HUES64 (cell line): ENCODE measurements around the gene RNASE4.
"Not testable (repeated sequence)": the region's sequence is repeated elsewhere in the genome, so short reads cannot be mapped to it uniquely, and the experiment has no call there.

Source experiments
- H3K27ac ChIP-seq: 2 replicates; pipeline ENCODE4 v1.7.0; 2013; ENCODE audit warnings: low read depth, low read length, inconsistent platforms
- H3K27me3 ChIP-seq: 2 replicates; pipeline ENCODE4 v1.6.1; 2013; ENCODE audit warnings: mild to moderate bottlenecking, low read length; ENCODE audit not compliant: insufficient read depth
- H3K36me3 ChIP-seq: 2 replicates; pipeline ENCODE4 v1.6.1; 2013; ENCODE audit warnings: mild to moderate bottlenecking, low read length; ENCODE audit not compliant: insufficient read depth
- H3K4me1 ChIP-seq: 2 replicates; pipeline ENCODE4 v1.6.1; 2013; ENCODE audit warnings: mild to moderate bottlenecking, low read length, moderate library complexity; ENCODE audit not compliant: insufficient read depth
- H3K4me3 ChIP-seq: 2 replicates; pipeline ENCODE4 v1.5.1; 2013; ENCODE audit warnings: mild to moderate bottlenecking, low read length, moderate library complexity
- H3K9ac ChIP-seq: 2 replicates; pipeline ENCODE4 v1.6.1; 2013; ENCODE audit warnings: mild to moderate bottlenecking, low read depth, low read length
- H3K9me3 ChIP-seq: 2 replicates; pipeline ENCODE4 v1.6.1; 2013; ENCODE audit warnings: low read depth, low read length; ENCODE audit not compliant: insufficient read depth
- WGBS: fragments of 150-250, 120-280 bp; methylation state at CpG from one replicate; pipeline ENCODE4 v1.1.7; 2013; ENCODE audit warnings: missing lambda C conversion rate; 5-methylcytosine and 5-hydroxymethylcytosine counted together

RNASE4 gene

GRCh38 chr14:20658246-20658645 is 26.1 kb upstream of the RNASE4 start:
- 91% methylated on average over 3 of the region's 3 CpGs for WGBS
- H3K4me3 ChIP-seq, result peak overlapping the region; percentile 47
- no peaks in the 10 kb centered on the region for H3K36me3 ChIP-seq
- no peak overlapping the region for H3K9ac ChIP-seq
- no peaks in the 10 kb centered on the region for H3K9me3 ChIP-seq
- peaks cover 8% of the 10 kb centered on the region for H3K4me1 ChIP-seq
- H3K27me3 ChIP-seq, result peaks cover 36% of the 10 kb centered on the region
- no peak overlapping the region for H3K27ac ChIP-seq

- whole genome bisulfite sequencing, result 77% methylated on average over 6 of the region's 6 CpGs
- peaks cover 3% of the 10 kb centered on the region for H3K4me1 ChIP-seq
Measured at GRCh38 chr14:20659336-20659735, 25.0 kb upstream of the RNASE4 start.

DNA sequence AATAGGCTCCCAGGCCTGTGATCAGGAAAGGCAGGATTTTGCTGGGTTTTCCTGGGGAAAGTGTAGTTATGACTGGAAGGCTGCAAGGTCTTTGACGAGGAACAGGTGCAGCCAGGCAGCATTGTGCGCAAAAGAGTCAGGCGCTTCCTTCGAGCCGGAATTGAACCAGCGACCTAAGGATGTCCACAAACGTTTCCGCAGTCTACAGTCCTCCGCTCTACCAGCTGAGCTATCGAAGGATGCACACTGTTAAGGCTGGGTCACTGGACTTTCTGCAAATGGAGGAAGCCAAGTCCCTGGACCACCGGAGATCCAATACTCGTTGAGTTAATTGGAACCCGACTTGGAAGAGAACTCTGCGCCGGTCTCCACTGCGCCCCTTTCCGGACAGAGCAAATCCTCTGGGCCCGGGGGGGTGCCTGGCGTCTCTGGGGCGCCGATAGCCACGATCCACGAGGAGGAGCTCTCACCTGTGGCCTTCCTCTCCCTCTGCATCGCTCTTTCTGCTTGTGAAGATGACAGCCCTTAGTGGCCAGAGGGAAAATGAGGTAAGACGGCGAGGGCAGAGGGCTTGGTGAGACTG is 24.5 kb upstream of the RNASE4 start:
- no peak overlapping the region; the same call in 1 of the 2 replicates for H3K4me3 ChIP-seq
- peaks cover 3% of the 10 kb centered on the region for H3K4me1 ChIP-seq
- no peak overlapping the region for H3K27ac ChIP-seq
- no peaks in the 10 kb centered on the region for H3K36me3 ChIP-seq
- H3K9ac ChIP-seq, result no peak overlapping the region
- no peaks in the 10 kb centered on the region for H3K9me3 ChIP-seq
- peaks cover 41% of the 10 kb centered on the region for H3K27me3 ChIP-seq
- 84% methylated on average over 26 of the region's 26 CpGs for WGBS

More at GRCh38 chr14:20659336-20659735, 25.0 kb upstream of the RNASE4 start:
- Histone ChIP-seq H3K4me3 (no peak overlapping the region; the same call in 1 of the 2 replicates), H3K27ac (no peak overlapping the region), H3K9ac (no peak overlapping the region), H3K9me3 (no peaks in the 10 kb centered on the region), H3K27me3 (peaks cover 39% of the 10 kb centered on the region), H3K36me3 (no peaks in the 10 kb centered on the region)

- WGBS, result 85% methylated on average over 2 of the region's 2 CpGs
- Histone ChIP-seq H3K4me1 (peaks cover 3% of the 10 kb centered on the region), H3K27me3 (peaks cover 31% of the 10 kb centered on the region), H3K36me3 (no peaks in the 10 kb centered on the region), H3K27ac (no peak overlapping the region), H3K9me3 (no peaks in the 10 kb centered on the region), H3K9ac (no peak overlapping the region), H3K4me3 (no peak overlapping the region)
Measured at GRCh38 chr14:20661197-20661596, 23.2 kb upstream of the RNASE4 start.

DNA sequence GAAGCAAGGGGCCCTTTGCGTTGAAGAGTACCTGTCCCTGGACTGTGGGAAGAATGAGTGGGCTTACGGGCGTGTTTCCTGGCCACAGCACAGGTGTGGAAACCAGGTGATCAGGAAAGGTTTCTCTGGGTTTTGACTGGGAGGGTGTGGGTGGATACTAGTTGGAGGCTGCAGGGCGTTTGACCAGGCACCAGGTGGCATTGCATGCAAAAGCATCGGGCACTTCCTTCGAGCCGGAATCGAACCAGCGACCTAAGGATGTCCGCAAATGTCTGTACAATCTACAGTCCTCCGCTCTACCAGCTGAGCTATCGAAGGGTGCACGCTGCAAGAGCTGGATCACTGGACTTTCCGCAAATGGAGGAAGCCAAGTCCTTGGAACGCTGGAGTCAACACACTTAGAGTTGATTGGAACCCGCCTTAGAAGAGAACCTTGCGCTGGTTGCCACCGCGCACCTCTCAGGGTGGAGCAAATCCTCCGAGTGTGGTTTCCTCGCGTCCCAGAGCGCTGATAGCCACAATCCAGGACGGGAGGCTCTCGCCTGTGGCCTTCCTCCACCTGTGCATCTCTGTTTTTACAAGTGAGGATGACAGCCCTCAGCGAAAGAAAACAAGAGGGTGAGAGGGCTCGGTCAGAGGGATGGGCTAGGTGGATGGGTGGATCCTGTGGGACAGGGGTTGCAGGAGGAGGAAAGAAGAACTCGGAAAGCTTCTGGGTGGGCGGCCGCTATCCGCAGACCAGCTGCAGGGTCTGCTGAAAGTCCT is 21.2 kb upstream of the RNASE4 start:
- Histone ChIP-seq H3K9me3 (no peaks in the 10 kb centered on the region), H3K27me3 (peaks cover 21% of the 10 kb centered on the region), H3K4me1 (peaks cover under 1% of the 10 kb centered on the region; the same call in 1 of the 2 replicates), H3K9ac (peak overlapping the region; percentile 25; the same call in 1 of the 2 replicates), H3K4me3 (peak overlapping the region; percentile 75), H3K27ac (no peak overlapping the region), H3K36me3 (no peaks in the 10 kb centered on the region)
- WGBS, result 1% methylated on average over 31 of the region's 31 CpGs

GRCh38 chr14:20666400-20666961 is 17.9 kb upstream of the RNASE4 start:
- not testable (repeated sequence) for H3K9me3 ChIP-seq, H3K4me1 ChIP-seq, H3K9ac ChIP-seq, H3K4me3 ChIP-seq, H3K27ac ChIP-seq, H3K36me3 ChIP-seq
- 84% methylated on average over 7 of the region's 7 CpGs for WGBS
- peaks cover 15% of the 10 kb centered on the region for H3K27me3 ChIP-seq

DNA sequence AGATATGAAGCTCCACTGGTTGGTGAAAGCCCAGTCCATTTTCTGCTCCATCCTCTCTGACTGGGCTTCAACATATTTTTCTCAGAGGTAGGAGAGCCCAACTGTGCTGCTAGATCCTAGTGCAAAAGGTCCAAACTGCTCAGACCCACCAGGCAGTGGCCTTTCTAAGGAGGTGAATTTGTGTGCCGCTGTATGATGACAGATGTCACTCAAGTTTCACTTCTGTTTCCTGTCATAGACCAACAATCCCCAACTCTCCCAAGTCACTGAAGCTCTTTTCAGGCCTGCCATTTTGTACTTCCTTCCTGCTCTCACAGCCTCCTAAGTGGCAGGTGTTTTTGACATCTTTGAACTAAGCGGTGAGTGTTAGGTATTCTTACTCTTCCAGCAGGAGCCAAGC is 16.4 kb upstream of the RNASE4 start:
- WGBS, result 100% methylated on average over 2 of the region's 2 CpGs
- H3K27ac ChIP-seq, result no peak overlapping the region
- H3K27me3 ChIP-seq, result peaks cover 15% of the 10 kb centered on the region
- H3K4me1 ChIP-seq, result no peaks in the 10 kb centered on the region
- no peaks in the 10 kb centered on the region for H3K9me3 ChIP-seq
- H3K9ac ChIP-seq, result no peak overlapping the region
- no peak overlapping the region for H3K4me3 ChIP-seq
- H3K36me3 ChIP-seq, result no peaks in the 10 kb centered on the region

- peaks cover 8% of the 10 kb centered on the region for H3K27me3 ChIP-seq
- H3K9ac ChIP-seq, result no peak overlapping the region
- no peak overlapping the region for H3K4me3 ChIP-seq
- 82% methylated on average over 2 of the region's 2 CpGs for WGBS
- H3K9me3 ChIP-seq, result no peaks in the 10 kb centered on the region
- H3K27ac ChIP-seq, result no peak overlapping the region
- no peaks in the 10 kb centered on the region for H3K36me3 ChIP-seq
- no peaks in the 10 kb centered on the region for H3K4me1 ChIP-seq
Measured at GRCh38 chr14:20668969-20669368, 15.4 kb upstream of the RNASE4 start.

GRCh38 chr14:20671597-20672283 is 12.6 kb upstream of the RNASE4 start:
- 90% methylated on average over 4 of the region's 4 CpGs for WGBS
- Histone ChIP-seq H3K4me1 (peaks cover 11% of the 10 kb centered on the region), H3K9me3 (no peaks in the 10 kb centered on the region), H3K4me3 (no peak overlapping the region), H3K27me3 (no peaks in the 10 kb centered on the region), H3K9ac (no peak overlapping the region), H3K27ac (no peak overlapping the region), H3K36me3 (no peaks in the 10 kb centered on the region)

DNA sequence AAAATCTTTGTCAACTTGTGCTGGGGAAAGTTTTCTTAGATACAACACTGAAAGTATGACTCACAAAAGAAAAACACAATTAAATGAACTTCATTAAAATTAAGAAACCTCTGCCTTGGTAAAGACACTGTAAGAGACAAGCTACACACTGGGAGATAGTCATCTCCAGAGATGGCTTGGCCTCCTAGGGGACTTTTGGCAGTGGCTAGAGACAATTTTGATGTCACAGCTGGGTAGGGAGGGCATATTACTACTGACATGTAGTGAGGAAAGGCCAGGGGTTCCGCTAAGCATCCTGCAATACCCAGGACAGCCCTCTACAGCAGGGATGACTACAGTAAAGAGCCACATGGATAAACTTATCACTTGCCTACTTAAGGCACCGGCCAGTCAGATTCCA is 8.7 kb upstream of the RNASE4 start:
- H3K27ac ChIP-seq, result no peak overlapping the region
- WGBS, result 94% methylated on average over 2 of the region's 2 CpGs
- H3K4me1 ChIP-seq, result peaks cover 15% of the 10 kb centered on the region
- H3K4me3 ChIP-seq, result no peak overlapping the region
- no peak overlapping the region for H3K9ac ChIP-seq
- H3K9me3 ChIP-seq, result no peaks in the 10 kb centered on the region
- no peaks in the 10 kb centered on the region for H3K27me3 ChIP-seq
- no peaks in the 10 kb centered on the region for H3K36me3 ChIP-seq

DNA sequence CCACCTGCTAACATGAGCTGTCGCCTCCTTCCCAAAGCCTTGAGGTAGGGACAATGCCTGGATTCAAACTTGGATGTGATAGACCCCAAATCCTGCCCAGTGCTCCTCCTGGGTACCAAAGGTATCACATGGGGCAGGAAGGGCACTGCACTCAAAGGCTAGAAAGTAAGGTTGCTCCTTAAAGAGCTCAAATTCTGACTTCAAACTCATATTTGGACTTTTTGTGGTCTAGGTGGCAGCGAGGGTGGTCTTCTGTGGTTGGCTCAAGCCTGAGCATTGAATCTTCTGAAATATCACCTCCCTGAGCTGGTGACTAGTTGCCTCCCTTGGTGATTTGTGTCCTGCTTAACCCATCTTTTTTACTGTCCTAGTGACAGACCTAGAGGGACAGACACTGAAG is 8.3 kb upstream of the RNASE4 start:
- peaks cover 18% of the 10 kb centered on the region for H3K4me1 ChIP-seq
- H3K27ac ChIP-seq, result no peak overlapping the region
- H3K4me3 ChIP-seq, result no peak overlapping the region
- no peak overlapping the region for H3K9ac ChIP-seq
- no peaks in the 10 kb centered on the region for H3K27me3 ChIP-seq
- no peaks in the 10 kb centered on the region for H3K36me3 ChIP-seq
- H3K9me3 ChIP-seq, result no peaks in the 10 kb centered on the region
- WGBS, result 96% methylated on average over 2 of the region's 2 CpGs
